Testis (tissue), 3 donors: ENCODE results near the gene TDP2. TPM values are rescaled to one million over a fixed set of nuclear protein-coding genes. Genes with fewer than 3 reads are reported as not detected.
A peak's percentile ranks its signal among the peaks of the same experiment; 100 is the strongest.
"Not testable (repeated sequence)": the region's sequence is repeated elsewhere in the genome, so short reads cannot be mapped to it uniquely, and the experiment has no call there.

Source experiments
- DNase-seq: peaks from one replicate; pipeline ENCODE4 v3.0.0-alpha.2; 2019
- H3K27ac ChIP-seq, 2 donors: fragments of 200-600 bp; sonication (generic); one replicate each; pipeline ENCODE4 v1.5.1; 2019
- H3K27me3 ChIP-seq: fragments of 200-600 bp; sonication (generic); one replicate; pipeline ENCODE4 v1.5.1; 2019
- H3K36me3 ChIP-seq: fragments of 200-600 bp; sonication (generic); one replicate; pipeline ENCODE4 v1.5.1; 2017; ENCODE audit warnings: low read depth; ENCODE audit errors: missing control alignments
- H3K4me1 ChIP-seq: fragments of 200-600 bp; sonication (generic); one replicate; pipeline ENCODE4 v1.5.1; 2019
- H3K4me3 ChIP-seq, 2 donors: fragments of 200-600 bp; sonication (generic); one replicate each; pipeline ENCODE4 v1.5.1; 2017 to 2019
- H3K9me3 ChIP-seq: fragments of 200-600 bp; sonication (generic); one replicate; pipeline ENCODE4 v1.5.1; 2017
- CTCF ChIP-seq, 3 experiments: fragments of 450-650 bp in 2 of 3; fragments of 200-600 bp in 1 of 3; sonication (generic) in 1 of 3; IDR thresholded peaks; one replicate each; pipeline ENCODE4 v1.5.1; 2016 to 2019; ENCODE audit warnings: antibody characterized with exemption in 3 of 3, mild to moderate bottlenecking in 2 of 3, moderate library complexity in 1 of 3
- POLR2A ChIP-seq: fragments of 450-650 bp; IDR thresholded peaks from one replicate; pipeline ENCODE4 v1.6.1; 2017; ENCODE audit warnings: antibody characterized with exemption, mild to moderate bottlenecking, moderate library complexity
- WGBS, 2 donors: methylation state at CpG; one replicate each; pipeline ENCODE4 v1.1.5; 2018; 5-methylcytosine and 5-hydroxymethylcytosine counted together
- intact Hi-C: fragments of 100-400 bp; cut with DNase I; formaldehyde crosslinking; loops from one replicate; pipeline ENCODE4 v1.15.1; 2023; ENCODE audit warnings: low total_unique reads
- polyA plus RNA-seq: library from polyadenylated mRNA; stranded (reverse); fragments of 350-450 nt; fragmentation: Illumina TruSeq; extraction: RNeasy Lipid Tissue Mini Kit (QIAGEN cat#74804); gene quantifications from one replicate; pipeline ENCODE4 v1.2.3, GENCODE V29; 2014; ENCODE audit warnings: low read depth, low replicate concordance; ENCODE audit not compliant: insufficient read depth
- total RNA-seq, 2 donors: library from RNA; depleted of rRNA; stranded (reverse); fragments of >200 nt; gene quantifications; one replicate each; pipeline ENCODE4 v1.2.3, GENCODE V29; 2016

Gene TDP2
- total and polyA plus RNA-seq, 3 donors from 2014 or later: 37.2 to 46.0 (median 37.4) TPM

- H3K27ac ChIP-seq, H3K9me3 ChIP-seq, H3K4me1 ChIP-seq, intact Hi-C loops, H3K27me3 ChIP-seq, H3K4me3 ChIP-seq, H3K36me3 ChIP-seq: not testable (repeated sequence)
- 31 to 47% methylated on average over 8 of the region's 8 CpGs for WGBS, 2 donors
- DNase-seq: peak; percentile 42
- peak in 2 of 3 experiments; percentile 25 to 41 for TF ChIP-seq CTCF (IDR thresholded peaks at IDR 0.05)
These were observed 28.9 kb upstream of the TDP2 start for GRCh38 chr6:24695635-24696034.

- intact Hi-C loops: no loop called here
These were observed 27.5 kb upstream of the TDP2 start for GRCh38 chr6:24694198-24694597.

GRCh38 chr6:24692848-24693592, 26.3 kb upstream of the TDP2 start:
- Histone ChIP-seq H3K4me3 (no peak overlapping the region), H3K4me1 (no peaks in the 10 kb centered on the region), H3K9me3 (no peaks in the 10 kb centered on the region), H3K36me3 (no peaks in the 10 kb centered on the region), H3K27me3 (no peaks in the 10 kb centered on the region), H3K27ac (no peak overlapping the region)
- 95% methylated on average over 2 of the region's 2 CpGs for WGBS, 2 donors
- intact Hi-C loops: no loop called here
- DNase-seq: no peak
- TF ChIP-seq POLR2A: no peak
- TF ChIP-seq CTCF (IDR thresholded peaks at IDR 0.05): no peak

More at GRCh38 chr6:24694198-24694597, 27.5 kb upstream of the TDP2 start:
- no peaks in the 10 kb centered on the region for H3K36me3 ChIP-seq
- 82 to 100% methylated on average over 1 of the region's 1 CpG for WGBS, 2 donors
- H3K9me3 ChIP-seq: no peaks in the 10 kb centered on the region
- H3K4me1 ChIP-seq: no peaks in the 10 kb centered on the region
- no peak for TF ChIP-seq POLR2A
- no peak for TF ChIP-seq CTCF (IDR thresholded peaks at IDR 0.05)
- H3K27ac ChIP-seq: no peak overlapping the region
- H3K27me3 ChIP-seq: no peaks in the 10 kb centered on the region
- DNase-seq: no peak
- H3K4me3 ChIP-seq: no peak overlapping the region

- H3K27ac ChIP-seq: no peak overlapping the region
- TF ChIP-seq POLR2A (no peak), CTCF (IDR thresholded peaks at IDR 0.05) (no peak)
- intact Hi-C loops: no loop called here
- no peaks in the 10 kb centered on the region for H3K27me3 ChIP-seq
- no peak overlapping the region for H3K4me3 ChIP-seq
- no peaks in the 10 kb centered on the region for H3K36me3 ChIP-seq
- WGBS, 2 donors: 71 to 75% methylated on average over 3 of the region's 3 CpGs
- H3K9me3 ChIP-seq: no peaks in the 10 kb centered on the region
- DNase-seq: no peak
- no peaks in the 10 kb centered on the region for H3K4me1 ChIP-seq
These were observed 25.7 kb upstream of the TDP2 start for GRCh38 chr6:24692415-24692814.

- Histone ChIP-seq H3K27ac (no peak overlapping the region), H3K9me3 (no peaks in the 10 kb centered on the region), H3K27me3 (no peaks in the 10 kb centered on the region), H3K4me3 (no peak overlapping the region), H3K4me1 (no peaks in the 10 kb centered on the region), H3K36me3 (no peaks in the 10 kb centered on the region)
- TF ChIP-seq POLR2A (no peak), CTCF (IDR thresholded peaks at IDR 0.05) (no peak)
- intact Hi-C loops: no loop called here
- WGBS, 2 donors: 46 to 52% methylated on average over 4 of the region's 4 CpGs
- DNase-seq: no peak
These were observed 25.3 kb upstream of the TDP2 start for GRCh38 chr6:24692003-24692402.
